SK-N-SH treated with all-trans-retinoic acid at 6 μM for 48 hours (cell line): ENCODE results near the gene SIK3.

Experiments used
- ATAC-seq: fragments of 200-7000 bp; cut with Tn5 transposase; 3 replicates; pipeline ENCODE4 v1.9.1; 2020; ENCODE audit warnings: mild to moderate bottlenecking, moderate library complexity
- BACH2 ChIP-seq: fragments of 250-450 bp; sonication (Bioruptor Pico); IDR thresholded peaks from 2 replicates; pipeline ENCODE4 v1.9.0; 2021; ENCODE audit warnings: mild to moderate bottlenecking, borderline replicate concordance
- CSDC2 ChIP-seq: fragments of 250-450 bp; sonication (Bioruptor Pico); IDR thresholded peaks from 2 replicates; pipeline ENCODE4 v1.5.0; 2020; ENCODE audit warnings: mild to moderate bottlenecking, moderate library complexity
- GLIS3 ChIP-seq: fragments of 250-450 bp; sonication (Bioruptor Pico); IDR thresholded peaks from 2 replicates; pipeline ENCODE4 v1.5.0; 2020; ENCODE audit warnings: mild to moderate bottlenecking, moderate library complexity
- ISL1 ChIP-seq: fragments of 250-450 bp; sonication (Bioruptor Pico); IDR thresholded peaks from 2 replicates; pipeline ENCODE4 v2.1.2; 2022; ENCODE audit warnings: mild to moderate bottlenecking, moderate library complexity
- OSR1 ChIP-seq: fragments of 250-450 bp; sonication (Bioruptor Pico); IDR thresholded peaks from 2 replicates; pipeline ENCODE4 v1.8.0; 2022; ENCODE audit warnings: moderate library complexity, mild to moderate bottlenecking, inconsistent platforms
- PPARA ChIP-seq: fragments of 250-450 bp; sonication (Bioruptor Pico); IDR thresholded peaks from 2 replicates; pipeline ENCODE4 v1.5.0; 2020; ENCODE audit warnings: mild to moderate bottlenecking, borderline replicate concordance
- RARB ChIP-seq: fragments of 250-450 bp; sonication (Bioruptor Pico); IDR thresholded peaks from 2 replicates; pipeline ENCODE4 v1.8.0; 2021; ENCODE audit warnings: mild to moderate bottlenecking, moderate library complexity
- SNAI2 ChIP-seq: fragments of 250-450 bp; sonication (Bioruptor Pico); IDR thresholded peaks from 2 replicates; pipeline ENCODE4 v1.5.0; 2020; ENCODE audit warnings: mild to moderate bottlenecking, moderate library complexity
- TCF4 ChIP-seq: fragments of 250-450 bp; sonication (Bioruptor Pico); IDR thresholded peaks from 2 replicates; pipeline ENCODE4 v1.8.0; 2021; ENCODE audit warnings: mild to moderate bottlenecking, moderate library complexity, borderline replicate concordance
- TOX ChIP-seq: fragments of 250-450 bp; sonication (Bioruptor Pico); IDR thresholded peaks from 2 replicates; pipeline ENCODE4 v1.8.0; 2021; ENCODE audit warnings: mild to moderate bottlenecking, moderate library complexity, borderline replicate concordance
- TSHZ2 ChIP-seq: fragments of 250-450 bp; sonication (Bioruptor Pico); IDR thresholded peaks from 2 replicates; pipeline ENCODE4 v1.5.0; 2020; ENCODE audit warnings: mild to moderate bottlenecking, moderate library complexity
- ZFP30 ChIP-seq: fragments of 450-650 bp; formaldehyde crosslinking; IDR thresholded peaks from 2 replicates; pipeline ENCODE4 v1.5.0; 2022; ENCODE audit warnings: mild to moderate bottlenecking, moderate library complexity
- ZNF565 ChIP-seq: fragments of 450-650 bp; formaldehyde crosslinking; conservative IDR thresholded peaks from 2 replicates; pipeline ENCODE4 v1.5.0; 2020; ENCODE audit warnings: low read depth, mild to moderate bottlenecking, moderate library complexity
- ZNF70 ChIP-seq: fragments of 450-650 bp; formaldehyde crosslinking; IDR thresholded peaks from 2 replicates; pipeline ENCODE4 v1.5.0; 2020; ENCODE audit warnings: mild to moderate bottlenecking, moderate library complexity
- ZNF8 ChIP-seq: fragments of 450-650 bp; formaldehyde crosslinking; IDR thresholded peaks from 2 replicates; pipeline ENCODE4 v1.5.0; 2020; ENCODE audit warnings: mild to moderate bottlenecking, moderate library complexity
- TF ChIP-seq, protein P1 (sequence below): fragments of 250-450 bp; sonication (Bioruptor Pico); IDR thresholded peaks from 2 replicates; pipeline ENCODE4 v1.5.1; 2021; ENCODE audit warnings: mild to moderate bottlenecking, moderate library complexity
- TF ChIP-seq, protein P2 (sequence below): fragments of 250-450 bp; sonication (Bioruptor Pico); IDR thresholded peaks from 2 replicates; pipeline ENCODE4 v1.5.1; 2020; ENCODE audit warnings: low read depth, mild to moderate bottlenecking, moderate library complexity
- TF ChIP-seq, protein P3 (sequence below): fragments of 250-450 bp; sonication (Bioruptor Pico); IDR thresholded peaks from 2 replicates; pipeline ENCODE4 v1.8.0; 2021; ENCODE audit warnings: low read depth, mild to moderate bottlenecking, moderate library complexity, borderline replicate concordance
- TF ChIP-seq, protein P4 (sequence below): fragments of 250-450 bp; sonication (Bioruptor Pico); IDR thresholded peaks from 2 replicates; pipeline ENCODE4 v1.8.0; 2020; ENCODE audit warnings: mild to moderate bottlenecking, moderate library complexity, borderline replicate concordance

SIK3 gene

DNA sequence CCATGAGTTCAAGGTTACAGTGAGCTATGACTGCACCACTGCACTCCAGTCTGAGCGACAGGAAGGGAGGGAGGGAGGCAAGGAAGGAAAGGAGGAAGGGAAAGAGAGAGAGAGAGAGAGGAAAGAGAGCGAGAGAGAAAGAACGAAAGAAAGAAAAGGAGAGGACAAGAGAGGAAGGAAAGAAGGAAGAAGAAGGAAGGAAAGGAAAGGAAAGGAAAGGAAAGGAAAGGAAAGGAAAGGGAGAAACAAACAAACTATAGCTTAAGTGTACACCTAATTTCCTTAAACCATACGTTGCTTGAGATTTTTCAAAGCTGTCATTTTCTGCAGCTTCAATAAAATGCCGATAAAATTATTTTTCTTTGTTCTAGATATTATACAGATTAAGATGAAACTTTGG, 180.6 kb downstream of the SIK3 start:
- TF ChIP-seq GLIS3 (no peak), ZFP30 (CRISPR knock-in tag) (no peak), TOX (CRISPR knock-in tag) (no peak), ZNF70 (CRISPR knock-in tag) (no peak), CSDC2 (no peak), ISL1 (no peak), BACH2 (CRISPR knock-in tag) (no peak), TSHZ2 (CRISPR knock-in tag) (no peak), SNAI2 (CRISPR knock-in tag) (no peak), PPARA (no peak), ZNF565 (CRISPR knock-in tag) (no peak), ZNF8 (CRISPR knock-in tag) (no peak), TCF4 (CRISPR knock-in tag) (no peak)
- TF ChIP-seq, protein P1, sequence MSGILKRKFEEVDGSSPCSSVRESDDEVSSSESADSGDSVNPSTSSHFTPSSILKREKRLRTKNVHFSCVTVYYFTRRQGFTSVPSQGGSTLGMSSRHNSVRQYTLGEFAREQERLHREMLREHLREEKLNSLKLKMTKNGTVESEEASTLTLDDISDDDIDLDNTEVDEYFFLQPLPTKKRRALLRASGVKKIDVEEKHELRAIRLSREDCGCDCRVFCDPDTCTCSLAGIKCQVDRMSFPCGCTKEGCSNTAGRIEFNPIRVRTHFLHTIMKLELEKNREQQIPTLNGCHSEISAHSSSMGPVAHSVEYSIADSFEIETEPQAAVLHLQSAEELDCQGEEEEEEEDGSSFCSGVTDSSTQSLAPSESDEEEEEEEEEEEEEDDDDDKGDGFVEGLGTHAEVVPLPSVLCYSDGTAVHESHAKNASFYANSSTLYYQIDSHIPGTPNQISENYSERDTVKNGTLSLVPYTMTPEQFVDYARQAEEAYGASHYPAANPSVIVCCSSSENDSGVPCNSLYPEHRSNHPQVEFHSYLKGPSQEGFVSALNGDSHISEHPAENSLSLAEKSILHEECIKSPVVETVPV, result no peak
- TF ChIP-seq, protein P2, sequence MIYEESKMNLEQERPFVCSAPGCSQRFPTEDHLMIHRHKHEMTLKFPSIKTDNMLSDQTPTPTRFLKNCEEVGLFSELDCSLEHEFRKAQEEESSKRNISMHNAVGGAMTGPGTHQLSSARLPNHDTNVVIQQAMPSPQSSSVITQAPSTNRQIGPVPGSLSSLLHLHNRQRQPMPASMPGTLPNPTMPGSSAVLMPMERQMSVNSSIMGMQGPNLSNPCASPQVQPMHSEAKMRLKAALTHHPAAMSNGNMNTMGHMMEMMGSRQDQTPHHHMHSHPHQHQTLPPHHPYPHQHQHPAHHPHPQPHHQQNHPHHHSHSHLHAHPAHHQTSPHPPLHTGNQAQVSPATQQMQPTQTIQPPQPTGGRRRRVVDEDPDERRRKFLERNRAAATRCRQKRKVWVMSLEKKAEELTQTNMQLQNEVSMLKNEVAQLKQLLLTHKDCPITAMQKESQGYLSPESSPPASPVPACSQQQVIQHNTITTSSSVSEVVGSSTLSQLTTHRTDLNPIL (CRISPR knock-in tag), result no peak
- TF ChIP-seq, protein P3, sequence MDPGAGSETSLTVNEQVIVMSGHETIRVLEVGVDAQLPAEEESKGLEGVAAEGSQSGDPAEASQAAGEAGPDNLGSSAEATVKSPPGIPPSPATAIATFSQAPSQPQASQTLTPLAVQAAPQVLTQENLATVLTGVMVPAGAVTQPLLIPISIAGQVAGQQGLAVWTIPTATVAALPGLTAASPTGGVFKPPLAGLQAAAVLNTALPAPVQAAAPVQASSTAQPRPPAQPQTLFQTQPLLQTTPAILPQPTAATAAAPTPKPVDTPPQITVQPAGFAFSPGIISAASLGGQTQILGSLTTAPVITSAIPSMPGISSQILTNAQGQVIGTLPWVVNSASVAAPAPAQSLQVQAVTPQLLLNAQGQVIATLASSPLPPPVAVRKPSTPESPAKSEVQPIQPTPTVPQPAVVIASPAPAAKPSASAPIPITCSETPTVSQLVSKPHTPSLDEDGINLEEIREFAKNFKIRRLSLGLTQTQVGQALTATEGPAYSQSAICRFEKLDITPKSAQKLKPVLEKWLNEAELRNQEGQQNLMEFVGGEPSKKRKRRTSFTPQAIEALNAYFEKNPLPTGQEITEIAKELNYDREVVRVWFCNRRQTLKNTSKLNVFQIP, result no peak
- TF ChIP-seq, protein P4, sequence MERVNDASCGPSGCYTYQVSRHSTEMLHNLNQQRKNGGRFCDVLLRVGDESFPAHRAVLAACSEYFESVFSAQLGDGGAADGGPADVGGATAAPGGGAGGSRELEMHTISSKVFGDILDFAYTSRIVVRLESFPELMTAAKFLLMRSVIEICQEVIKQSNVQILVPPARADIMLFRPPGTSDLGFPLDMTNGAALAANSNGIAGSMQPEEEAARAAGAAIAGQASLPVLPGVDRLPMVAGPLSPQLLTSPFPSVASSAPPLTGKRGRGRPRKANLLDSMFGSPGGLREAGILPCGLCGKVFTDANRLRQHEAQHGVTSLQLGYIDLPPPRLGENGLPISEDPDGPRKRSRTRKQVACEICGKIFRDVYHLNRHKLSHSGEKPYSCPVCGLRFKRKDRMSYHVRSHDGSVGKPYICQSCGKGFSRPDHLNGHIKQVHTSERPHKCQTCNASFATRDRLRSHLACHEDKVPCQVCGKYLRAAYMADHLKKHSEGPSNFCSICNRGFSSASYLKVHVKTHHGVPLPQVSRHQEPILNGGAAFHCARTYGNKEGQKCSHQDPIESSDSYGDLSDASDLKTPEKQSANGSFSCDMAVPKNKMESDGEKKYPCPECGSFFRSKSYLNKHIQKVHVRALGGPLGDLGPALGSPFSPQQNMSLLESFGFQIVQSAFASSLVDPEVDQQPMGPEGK (CRISPR knock-in tag), result no peak
- TF ChIP-seq, all 23 proteins: peak for 0
- no peak for ATAC-seq

- ATAC-seq, result no peak
- TF ChIP-seq BACH2 (CRISPR knock-in tag) (no peak), ZNF565 (CRISPR knock-in tag) (no peak), ZNF8 (CRISPR knock-in tag) (no peak), SNAI2 (CRISPR knock-in tag) (no peak), OSR1 (CRISPR knock-in tag) (no peak), RARB (no peak), TOX (CRISPR knock-in tag) (no peak)
- TF ChIP-seq, protein P3, result no peak
- TF ChIP-seq, protein P2 (CRISPR knock-in tag), result no peak
- TF ChIP-seq, protein P1, result no peak
- TF ChIP-seq, protein P4 (CRISPR knock-in tag), result no peak
Measured at GRCh38 chr11:116916886-116917285, 181.3 kb downstream of the SIK3 start.
